Esophagus squamous epithelium (tissue), 4 donors: ENCODE data around the gene DLGAP1.

Experiments
- CTCF ChIP-seq, 6 experiments: fragments of 450-650 bp in 4 of 6; fragments of 200-600 bp in 2 of 6; sonication (generic) in 2 of 6; IDR thresholded peaks; one replicate each; pipeline ENCODE4 v1.5.1; 2016 to 2019; ENCODE audit warnings: antibody characterized with exemption in 6 of 6, mild to moderate bottlenecking in 4 of 6, moderate library complexity in 4 of 6
- POLR2A ChIP-seq, 4 donors: fragments of 450-650 bp; IDR thresholded peaks; one replicate each; pipeline ENCODE4 v1.6.1; 2017; ENCODE audit warnings: antibody characterized with exemption in 4 of 4, mild to moderate bottlenecking in 4 of 4, moderate library complexity in 3 of 4

GRCh38 chr18:3879836-3880120, 575.3 kb downstream of the DLGAP1 start:
- TF ChIP-seq POLR2A (IDR thresholded peaks at IDR 0.05) (no peak), CTCF (IDR thresholded peaks at IDR 0.05) (no peak)
